ENCODE data around the gene NXNL1. TPM values are rescaled to one million over a fixed set of nuclear protein-coding genes. Genes with fewer than 3 reads are reported as not detected.

Gene NXNL1
- total RNA-seq, 2 donors from 2014 or later = not detected

GRCh38 chr19:17457616-17458015 is 3.1 kb downstream of the NXNL1 start:
- TF ChIP-seq POLR2A (IDR thresholded peaks at IDR 0.05) = no peak
- no peak for TF ChIP-seq POLR2AphosphoS5 (IDR thresholded peaks at IDR 0.05)
- no peak for TF ChIP-seq CTCF (IDR thresholded peaks at IDR 0.05)
- no peaks in the 10 kb centered on the region for H3K36me3 ChIP-seq
- no peak for DNase-seq (ENCODE audit: low spot score)
- intact Hi-C loops (cut with DNase I) = no loop called here
- H3K27ac ChIP-seq = no peak overlapping the region
- no peak overlapping the region for H3K4me3 ChIP-seq
- H3K9me3 ChIP-seq = no peaks in the 10 kb centered on the region
- no peaks in the 10 kb centered on the region for H3K4me1 ChIP-seq (replicated peaks)
- peaks cover 6% of the 10 kb centered on the region for H3K27me3 ChIP-seq (replicated peaks; ENCODE audit: insufficient read depth)
- WGBS = 46% methylated on average over 6 of the region's 6 CpGs

- H3K27ac ChIP-seq = no peak overlapping the region
- no peak overlapping the region for H3K4me3 ChIP-seq
- H3K9me3 ChIP-seq = no peaks in the 10 kb centered on the region
- WGBS = 78% methylated on average over 11 of the region's 11 CpGs
- TF ChIP-seq CTCF (IDR thresholded peaks at IDR 0.05) (no peak), POLR2A (IDR thresholded peaks at IDR 0.05) (no peak), POLR2AphosphoS5 (IDR thresholded peaks at IDR 0.05) (no peak)
- intact Hi-C loops (cut with DNase I) = no loop called here
- H3K27me3 ChIP-seq (replicated peaks; ENCODE audit: insufficient read depth) = peaks cover 6% of the 10 kb centered on the region
- H3K36me3 ChIP-seq = no peaks in the 10 kb centered on the region
- H3K4me1 ChIP-seq (replicated peaks) = no peaks in the 10 kb centered on the region
- no peak for DNase-seq (ENCODE audit: low spot score)
Observed at GRCh38 chr19:17456127-17456526, 4.6 kb downstream of the NXNL1 start.

- no peak for DNase-seq (ENCODE audit: low spot score)
- intact Hi-C loops (cut with DNase I) = no loop called here
- no peak overlapping the region for H3K27ac ChIP-seq
- H3K36me3 ChIP-seq = no peaks in the 10 kb centered on the region
- no peak for TF ChIP-seq POLR2A (IDR thresholded peaks at IDR 0.05)
- no peak for TF ChIP-seq POLR2AphosphoS5 (IDR thresholded peaks at IDR 0.05)
- TF ChIP-seq CTCF (IDR thresholded peaks at IDR 0.05) = no peak
- no peak overlapping the region for H3K4me3 ChIP-seq
- whole genome bisulfite sequencing = 18% methylated on average over 55 of the region's 58 CpGs
- H3K9me3 ChIP-seq = no peaks in the 10 kb centered on the region
- H3K27me3 ChIP-seq (replicated peaks; ENCODE audit: insufficient read depth) = peaks cover 6% of the 10 kb centered on the region
- H3K4me1 ChIP-seq (replicated peaks) = no peaks in the 10 kb centered on the region
Observed at GRCh38 chr19:17455308-17456123, 5.2 kb downstream of the NXNL1 start.

- 14% methylated on average over 11 of the region's 13 CpGs for WGBS
- no peaks in the 10 kb centered on the region for H3K9me3 ChIP-seq
- H3K27me3 ChIP-seq (replicated peaks; ENCODE audit: insufficient read depth) = peaks cover 6% of the 10 kb centered on the region
- intact Hi-C loops (cut with DNase I) = no loop called here
- H3K4me3 ChIP-seq = no peak overlapping the region
- no peak for DNase-seq (ENCODE audit: low spot score)
- TF ChIP-seq CTCF (IDR thresholded peaks at IDR 0.05) (no peak), POLR2AphosphoS5 (IDR thresholded peaks at IDR 0.05) (no peak), POLR2A (IDR thresholded peaks at IDR 0.05) (no peak)
- no peaks in the 10 kb centered on the region for H3K4me1 ChIP-seq (replicated peaks)
- no peak overlapping the region for H3K27ac ChIP-seq
- no peaks in the 10 kb centered on the region for H3K36me3 ChIP-seq
Observed at GRCh38 chr19:17454576-17455071, 6.1 kb downstream of the NXNL1 start.

GRCh38 chr19:17451820-17452219 is 8.9 kb downstream of the NXNL1 start:
- H3K4me3 ChIP-seq = no peak overlapping the region
- H3K36me3 ChIP-seq = no peaks in the 10 kb centered on the region
- 90% methylated on average over 4 of the region's 4 CpGs for WGBS
- intact Hi-C loops (cut with DNase I) = no loop called here
- DNase-seq (ENCODE audit: low spot score) = no peak
- no peaks in the 10 kb centered on the region for H3K4me1 ChIP-seq (replicated peaks)
- H3K27me3 ChIP-seq (replicated peaks; ENCODE audit: insufficient read depth) = peaks cover 6% of the 10 kb centered on the region
- no peaks in the 10 kb centered on the region for H3K9me3 ChIP-seq
- no peak overlapping the region for H3K27ac ChIP-seq
- no peak for TF ChIP-seq CTCF (IDR thresholded peaks at IDR 0.05)
- TF ChIP-seq POLR2AphosphoS5 (IDR thresholded peaks at IDR 0.05) = no peak
- TF ChIP-seq POLR2A (IDR thresholded peaks at IDR 0.05) = no peak
